HG03064 (cell line): Measurements from ENCODE around the gene TMEM184B.
"Not testable (repeated sequence)": the region's sequence is repeated elsewhere in the genome, so short reads cannot be mapped to it uniquely, and the experiment has no call there.

Source experiments
- ATAC-seq: cut with Tn5 transposase; IDR thresholded peaks from one replicate; pipeline ENCODE4 v1.9.1; 2021; ENCODE audit warnings: low read depth; ENCODE audit not compliant: unreplicated experiment

The TMEM184B gene

DNA sequence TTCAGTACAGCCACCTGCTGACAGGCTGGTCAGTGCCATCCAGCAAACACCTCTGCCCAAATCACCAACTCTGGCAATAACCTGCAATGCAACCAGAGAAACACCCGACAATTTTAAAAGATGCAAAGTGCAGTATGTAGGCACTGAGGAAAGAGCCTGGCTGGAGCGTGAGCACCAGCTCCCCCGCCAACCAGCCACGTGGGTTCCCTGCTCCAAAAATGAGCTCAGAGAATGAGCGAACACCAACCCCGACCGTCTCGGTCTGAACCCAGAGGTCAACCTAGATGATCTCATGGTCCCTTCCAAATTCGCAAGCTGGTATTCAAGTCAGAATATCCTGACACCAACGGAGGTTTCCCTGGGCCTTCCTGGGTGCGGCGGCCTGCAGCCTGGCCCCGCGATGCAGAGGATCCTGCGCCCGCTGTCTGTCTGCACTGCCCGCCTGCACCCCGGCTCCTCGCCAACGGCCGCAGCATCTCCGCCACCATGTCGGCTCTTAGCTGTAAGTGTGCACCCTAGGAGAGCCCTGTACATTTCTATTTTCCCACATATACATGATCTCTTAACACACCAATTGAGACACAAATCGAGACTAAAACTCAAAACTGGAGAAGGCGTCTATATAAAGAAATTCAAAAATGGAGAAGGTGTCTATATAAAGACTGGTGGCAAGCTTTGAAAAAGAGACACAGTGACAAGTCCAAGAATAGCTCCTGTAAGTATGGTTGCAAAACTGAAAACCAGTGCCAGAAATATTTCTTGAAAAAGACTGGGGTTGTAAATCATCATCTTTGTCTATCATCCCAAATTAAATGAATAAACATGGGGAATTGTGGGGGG is 22.8 kb downstream of the TMEM184B start:
- no peak for ATAC-seq

DNA sequence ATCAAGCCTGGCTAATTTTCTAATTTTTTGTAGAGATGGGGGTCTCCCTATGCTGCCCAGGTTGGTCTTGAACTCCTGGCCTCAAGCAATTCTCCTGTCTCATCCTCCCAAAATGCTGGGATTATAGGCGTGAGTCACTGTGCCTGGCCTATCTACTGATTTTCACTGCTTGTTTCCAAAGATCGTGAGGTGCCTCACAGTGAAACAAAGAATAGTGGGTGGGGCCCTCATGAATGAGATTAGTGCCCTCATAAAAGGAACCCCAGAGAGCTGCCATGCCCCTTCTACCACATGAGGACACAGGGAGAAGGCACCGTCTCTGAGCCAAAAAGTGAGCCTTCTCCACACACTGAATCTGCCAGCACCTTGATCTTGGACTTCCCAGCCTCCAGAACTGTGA is 23.5 kb downstream of the TMEM184B start:
- ATAC-seq, result no peak

DNA sequence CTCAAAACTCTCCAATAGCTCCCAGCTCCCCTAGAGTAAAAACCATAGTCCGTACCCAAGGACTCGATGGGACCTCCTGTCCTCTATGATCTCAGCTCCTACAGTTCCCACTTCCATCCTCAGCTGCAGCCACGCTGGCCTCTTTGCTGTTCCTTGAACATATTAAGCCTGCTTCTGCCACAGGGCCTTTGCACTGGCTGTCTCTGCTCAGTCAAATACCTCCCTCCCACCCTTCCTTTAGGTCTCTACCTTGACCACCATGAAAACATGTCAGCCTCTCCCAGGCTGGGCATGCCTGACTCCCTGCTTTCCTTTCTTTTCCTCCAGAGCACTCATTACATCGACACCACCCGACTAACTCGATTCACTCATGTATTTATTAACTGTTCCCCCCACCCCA is 24.5 kb downstream of the TMEM184B start:
- no peak for ATAC-seq

DNA sequence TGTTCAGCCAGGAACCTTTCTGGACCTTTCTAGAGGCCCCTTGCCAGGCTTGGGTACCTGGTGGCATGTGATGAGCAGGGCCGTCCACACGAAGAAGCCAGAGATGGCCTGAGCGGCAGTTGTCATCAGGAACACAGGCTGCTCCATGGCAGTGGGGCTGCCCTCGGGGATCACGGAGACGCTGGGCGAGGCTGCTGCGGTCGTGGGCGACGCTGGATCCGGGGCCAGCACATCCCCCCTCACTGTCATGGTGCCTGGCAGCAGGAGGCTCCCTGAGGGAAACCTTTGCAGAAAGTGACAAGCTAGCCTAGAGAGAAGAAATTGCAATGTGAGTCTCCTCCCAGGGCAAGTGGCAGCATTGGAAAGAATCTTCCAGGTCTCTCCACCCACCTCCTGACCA is 25.1 kb downstream of the TMEM184B start:
- ATAC-seq, result no peak

DNA sequence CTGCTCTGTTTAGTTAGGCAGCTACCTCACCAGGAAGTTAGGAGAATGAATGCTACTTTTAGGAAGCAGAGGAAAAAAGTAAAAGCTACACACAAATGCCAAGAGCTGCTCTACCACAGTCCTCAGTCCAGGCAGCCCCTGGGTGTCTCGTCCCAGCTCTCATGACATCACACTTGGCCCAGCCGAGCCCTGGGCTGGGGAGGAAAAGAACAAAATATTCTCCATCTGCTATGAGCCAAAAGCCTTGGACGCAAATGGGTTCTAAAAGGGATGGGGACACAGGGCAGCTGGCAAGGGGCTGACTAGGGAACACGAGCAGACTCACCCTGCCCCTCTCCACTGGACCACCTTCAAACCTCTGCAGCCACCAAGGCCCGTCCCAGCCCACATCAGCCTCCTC is 26.1 kb downstream of the TMEM184B start:
- ATAC-seq, result no peak

DNA sequence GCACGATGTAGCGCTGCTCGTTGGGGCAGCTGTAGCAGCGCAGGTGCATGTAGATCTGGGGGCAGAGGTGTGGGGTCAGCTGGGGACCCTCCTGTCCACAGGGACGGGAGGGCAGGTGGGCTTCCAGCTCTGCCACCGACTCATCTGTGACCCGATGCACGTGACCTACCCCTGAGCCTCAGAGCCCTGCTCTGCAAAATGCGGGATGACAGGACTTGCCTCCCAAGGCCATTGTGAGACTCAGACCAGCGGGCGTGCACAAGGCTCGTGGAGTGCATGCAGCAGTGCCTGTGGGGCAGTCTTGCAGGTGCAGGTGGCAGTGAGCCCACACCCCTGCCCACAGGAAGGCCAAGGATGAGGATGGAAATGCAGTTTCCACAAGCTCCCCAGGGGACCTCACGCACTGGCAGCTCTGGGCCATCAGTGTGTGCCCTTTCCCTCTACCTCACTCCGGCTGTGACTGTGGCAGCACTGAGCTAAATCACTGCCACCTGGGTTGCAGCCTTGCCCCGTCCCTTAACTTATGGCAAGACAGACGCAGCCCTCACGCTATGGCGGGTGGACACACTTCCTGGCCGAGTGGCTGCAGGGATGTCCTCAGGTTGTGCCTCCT is 26.7 kb downstream of the TMEM184B start:
- ATAC-seq, result no peak

DNA sequence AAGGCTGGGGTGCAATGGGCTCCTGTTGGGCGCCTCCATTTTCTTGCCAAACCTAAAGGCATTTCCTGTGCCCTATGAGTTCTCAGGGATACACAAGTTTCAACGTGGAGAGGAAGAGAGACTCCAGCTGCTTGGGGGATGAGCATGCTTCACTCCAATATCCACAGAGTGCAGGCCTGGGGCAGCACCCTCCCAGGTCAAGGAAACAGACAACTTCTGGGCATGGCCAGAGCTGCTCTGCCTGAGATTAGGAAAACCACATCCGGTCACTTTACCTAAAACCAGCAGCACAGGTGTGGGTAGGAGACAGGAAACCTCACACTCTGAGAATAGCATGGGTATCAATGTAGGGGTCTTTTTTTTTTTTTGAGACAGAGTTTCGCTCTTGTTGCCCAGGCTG is 28.7 kb downstream of the TMEM184B start:
- ATAC-seq, result no peak

DNA sequence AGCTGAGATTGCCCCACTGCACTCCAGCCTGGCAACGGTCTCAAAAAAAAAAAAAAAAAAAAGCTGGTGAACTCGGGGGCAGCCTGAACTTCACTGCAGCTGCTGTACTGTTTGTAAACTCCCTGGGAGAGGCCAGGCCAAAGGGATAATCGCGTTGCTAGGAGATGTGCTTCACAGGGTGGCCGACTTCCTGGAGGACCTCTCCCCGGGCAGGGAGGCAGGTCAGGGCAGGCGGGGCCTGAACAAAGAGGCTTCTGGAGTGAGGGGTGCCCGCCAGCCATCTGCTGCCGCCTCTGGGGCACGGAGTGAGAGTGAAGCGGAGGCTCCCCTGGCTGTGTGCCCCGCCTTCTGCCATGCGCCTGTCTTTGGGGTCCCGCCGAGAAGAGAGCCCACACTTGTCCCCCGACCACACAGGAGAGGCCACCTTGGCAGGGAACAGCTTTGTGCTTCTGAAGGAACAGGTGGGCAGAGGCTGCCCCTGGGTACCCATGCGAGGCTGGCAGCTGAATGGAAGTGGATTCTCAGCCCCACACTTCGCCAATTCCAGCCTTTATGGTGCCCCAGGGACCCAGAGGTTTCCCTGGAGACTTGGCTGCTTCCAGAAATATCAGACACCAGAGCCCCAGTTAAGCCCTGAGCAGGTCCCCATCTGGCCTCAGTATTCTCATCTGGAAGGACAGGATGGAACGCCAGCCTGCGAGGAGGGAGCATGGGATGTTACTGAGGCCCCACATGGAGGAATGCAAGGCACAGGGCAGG is 29.6 kb downstream of the TMEM184B start:
- ATAC-seq, result no peak

DNA sequence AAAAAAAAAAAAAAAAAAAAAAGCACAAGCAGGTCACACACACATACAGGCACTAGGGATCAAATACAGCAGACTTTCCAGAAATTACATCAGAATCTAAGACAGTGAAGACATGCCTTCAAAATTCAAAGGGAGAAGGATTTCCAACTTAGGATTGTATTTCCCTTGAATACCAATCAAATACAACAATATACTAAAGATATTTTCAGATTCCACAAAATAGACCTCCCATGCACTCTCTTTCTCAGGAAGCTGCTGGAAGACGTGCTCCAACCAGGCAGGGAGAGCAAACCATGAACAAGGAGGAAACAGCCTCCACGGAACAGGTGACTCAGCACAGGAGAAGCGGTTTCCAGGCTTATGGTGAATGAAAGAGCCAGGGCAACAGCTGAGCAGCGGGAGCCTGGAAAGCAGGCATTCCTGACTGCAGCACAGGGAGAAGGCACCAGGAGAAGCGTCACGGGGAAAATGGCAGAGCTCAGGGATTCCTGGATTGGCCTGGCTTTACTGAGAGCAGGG is 32.0 kb downstream of the TMEM184B start:
- ATAC-seq, result no peak

DNA sequence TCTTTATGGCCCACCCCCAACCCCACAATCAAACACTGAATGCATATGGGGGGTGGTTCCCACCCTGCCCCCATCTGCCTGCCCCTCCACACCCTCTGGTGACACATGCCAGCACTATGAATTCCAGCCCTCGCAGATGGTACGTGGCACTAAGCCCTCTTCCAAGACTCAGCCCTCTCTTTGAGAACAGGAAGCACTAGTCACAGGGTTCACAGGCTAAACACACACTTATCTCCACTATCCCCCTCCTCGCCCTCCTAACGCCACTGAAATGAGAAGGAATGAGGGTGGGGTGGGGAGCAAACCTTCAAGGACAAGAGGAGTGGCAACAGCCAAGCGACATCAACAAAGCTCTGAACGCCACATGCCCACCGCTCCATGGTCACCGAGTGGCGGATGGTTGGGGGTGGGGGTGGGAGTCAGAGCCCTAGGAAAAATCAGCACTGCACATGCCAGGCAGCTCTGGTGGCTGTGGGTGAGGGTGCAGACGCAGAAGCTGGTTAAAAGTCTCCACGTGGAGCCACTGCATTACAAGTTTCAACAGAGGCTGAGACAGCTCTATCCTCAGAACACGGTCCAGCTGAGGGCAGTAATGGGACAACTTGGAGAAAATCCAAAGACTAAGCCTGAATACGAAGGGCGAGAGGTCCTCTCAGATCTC is 33.6 kb downstream of the TMEM184B start:
- ATAC-seq, result no peak

DNA sequence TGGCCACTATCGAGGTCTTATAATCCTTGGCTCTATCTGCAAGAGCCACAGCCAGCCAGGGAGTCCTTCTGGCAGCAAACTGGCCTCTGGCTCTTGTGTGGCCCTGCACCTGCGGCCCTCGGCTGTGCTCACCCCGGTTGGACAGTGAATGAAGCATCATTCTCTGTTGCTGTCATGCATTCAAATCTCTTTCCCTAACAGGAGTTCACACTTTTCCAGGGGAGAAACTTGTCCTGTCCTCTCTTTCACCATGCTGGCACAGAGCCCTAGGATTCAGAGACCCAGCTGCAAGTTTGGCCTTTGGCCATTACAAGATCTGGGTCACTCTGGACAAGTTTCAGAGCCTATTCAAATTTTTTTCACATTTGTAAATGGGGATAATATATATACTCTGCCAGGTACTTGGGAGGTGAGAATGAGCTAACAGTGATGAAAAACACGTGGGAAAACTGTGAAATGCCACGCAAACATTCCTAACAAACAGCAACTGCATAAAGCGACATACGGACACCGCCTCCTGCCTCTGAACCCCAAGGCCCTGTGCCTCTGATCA is 34.2 kb downstream of the TMEM184B start:
- no peak for ATAC-seq

DNA sequence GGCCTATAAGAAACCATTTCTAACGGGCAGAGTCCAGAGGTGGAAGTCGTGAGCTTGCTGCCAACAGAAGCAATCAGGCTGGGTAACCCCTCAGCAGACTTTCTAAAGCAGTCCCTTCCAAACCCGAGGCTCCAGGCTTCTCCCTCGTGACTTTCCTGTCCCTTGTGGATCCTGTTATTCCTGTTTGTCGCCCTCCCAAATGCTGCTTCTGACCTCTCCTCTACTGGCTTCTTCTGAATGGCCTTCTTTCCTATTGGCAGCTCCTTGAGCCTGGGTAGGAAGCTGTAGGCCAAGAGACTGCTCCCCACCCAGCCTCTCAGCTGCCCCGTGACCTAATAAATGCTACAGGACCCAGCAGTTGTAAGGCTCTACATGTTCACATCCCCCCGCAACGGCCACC is 36.0 kb downstream of the TMEM184B start:
- ATAC-seq, result no peak

DNA sequence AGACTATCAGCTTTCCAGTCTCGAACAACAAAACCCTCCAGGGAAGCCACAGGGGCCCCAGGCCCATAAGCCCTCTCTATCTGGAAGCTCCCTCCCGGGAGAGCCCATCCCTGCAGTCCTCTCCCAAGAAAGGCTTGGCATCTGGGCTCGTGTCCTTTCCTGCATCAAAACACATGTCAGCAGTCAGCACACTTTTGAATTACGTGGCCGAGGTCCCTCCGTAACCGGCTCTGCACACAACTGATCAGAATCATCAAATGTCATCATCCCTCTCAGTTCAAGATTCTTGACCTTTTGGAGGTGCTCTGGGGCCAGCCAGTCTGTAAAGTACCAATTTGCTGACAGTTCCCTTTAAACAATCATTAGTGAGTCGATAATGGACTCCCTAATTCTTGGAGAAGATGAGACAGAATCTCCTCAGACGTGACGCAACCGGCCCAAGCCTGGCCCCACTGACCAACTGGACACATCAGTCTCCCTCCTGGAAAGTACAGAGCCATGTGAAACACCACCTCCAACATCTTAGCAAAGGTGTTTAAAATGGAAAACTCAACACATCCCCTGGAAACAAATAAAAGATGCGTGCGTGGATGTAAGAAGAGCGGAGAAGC is 37.5 kb downstream of the TMEM184B start:
- ATAC-seq, result no peak

DNA sequence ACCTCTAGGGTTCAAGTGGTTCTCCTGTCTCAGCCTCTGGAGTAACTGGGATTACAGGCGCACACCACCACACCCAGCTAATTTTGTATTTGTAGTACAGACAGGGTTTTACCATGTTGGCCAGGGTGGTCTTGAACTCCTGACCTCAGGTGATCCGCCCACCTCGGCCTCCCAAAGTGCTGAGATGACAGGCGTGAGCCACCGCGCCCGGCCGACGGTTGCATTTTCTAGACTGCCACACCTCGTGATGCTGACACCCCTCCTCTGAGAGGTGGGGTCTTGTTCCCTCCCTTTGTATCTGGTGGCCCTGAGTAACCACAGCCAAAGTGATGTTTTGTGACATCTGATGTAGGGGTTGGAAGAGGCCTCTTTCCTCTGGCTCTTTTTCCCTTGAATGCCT is 39.0 kb downstream of the TMEM184B start:
- not testable (repeated sequence) for ATAC-seq

DNA sequence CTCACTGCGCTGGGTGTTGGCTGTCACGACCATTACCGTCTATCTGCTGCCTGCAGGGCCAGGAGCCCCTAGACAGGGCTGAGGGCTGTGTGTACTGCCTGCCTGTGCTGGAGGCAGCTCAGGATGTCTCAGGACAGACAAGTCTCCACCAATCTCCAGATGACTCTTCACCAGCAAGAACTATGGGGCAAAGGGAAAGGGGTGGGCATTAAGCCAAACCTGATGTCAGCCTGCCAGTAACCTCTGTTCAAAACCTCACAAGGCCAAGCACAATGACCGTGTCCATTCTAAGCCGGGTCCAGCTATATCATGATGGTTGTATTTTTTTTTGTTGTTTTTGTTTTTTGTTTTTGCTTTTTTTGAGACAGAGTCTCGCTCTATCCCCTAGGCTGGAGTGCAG is 39.4 kb downstream of the TMEM184B start:
- ATAC-seq, result no peak

DNA sequence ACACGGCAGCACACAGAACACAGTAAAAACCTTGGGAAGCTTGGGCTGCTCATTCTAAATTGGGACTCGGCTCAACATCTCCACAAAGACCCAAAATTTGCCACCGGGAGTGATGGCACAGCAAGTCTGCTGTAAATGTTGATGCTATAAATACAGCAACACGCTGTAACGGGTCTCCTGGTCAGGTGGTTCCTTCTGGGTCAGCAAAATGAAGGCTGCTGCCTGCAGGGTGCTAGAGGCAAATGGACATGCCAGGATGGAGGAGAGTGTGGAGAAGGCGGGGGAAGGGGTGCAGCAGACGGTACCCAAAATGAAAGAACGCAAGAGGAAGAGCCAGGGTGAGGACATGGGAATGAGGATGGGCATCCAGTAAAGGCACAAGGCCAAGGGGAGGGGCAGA is 40.6 kb downstream of the TMEM184B start:
- no peak for ATAC-seq

DNA sequence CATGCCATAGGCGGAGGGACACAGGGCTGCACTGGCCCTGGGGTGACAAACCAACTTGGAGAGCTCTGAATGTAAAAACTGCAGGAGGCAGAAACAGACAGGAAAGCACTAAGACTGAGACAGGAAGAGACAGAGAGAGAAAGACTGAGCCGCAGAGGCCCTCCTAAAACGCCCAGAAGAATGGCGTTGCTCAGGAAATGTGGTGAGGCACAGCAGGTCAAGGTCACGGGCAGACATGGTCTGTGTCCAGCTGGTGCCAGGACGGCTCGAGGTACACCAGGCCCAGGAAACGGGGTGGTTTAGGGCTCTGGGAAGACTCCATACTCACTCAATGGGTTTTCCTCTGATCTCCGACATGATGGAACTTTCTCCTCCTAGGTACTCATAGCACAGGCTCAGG is 41.9 kb downstream of the TMEM184B start:
- ATAC-seq, result no peak

DNA sequence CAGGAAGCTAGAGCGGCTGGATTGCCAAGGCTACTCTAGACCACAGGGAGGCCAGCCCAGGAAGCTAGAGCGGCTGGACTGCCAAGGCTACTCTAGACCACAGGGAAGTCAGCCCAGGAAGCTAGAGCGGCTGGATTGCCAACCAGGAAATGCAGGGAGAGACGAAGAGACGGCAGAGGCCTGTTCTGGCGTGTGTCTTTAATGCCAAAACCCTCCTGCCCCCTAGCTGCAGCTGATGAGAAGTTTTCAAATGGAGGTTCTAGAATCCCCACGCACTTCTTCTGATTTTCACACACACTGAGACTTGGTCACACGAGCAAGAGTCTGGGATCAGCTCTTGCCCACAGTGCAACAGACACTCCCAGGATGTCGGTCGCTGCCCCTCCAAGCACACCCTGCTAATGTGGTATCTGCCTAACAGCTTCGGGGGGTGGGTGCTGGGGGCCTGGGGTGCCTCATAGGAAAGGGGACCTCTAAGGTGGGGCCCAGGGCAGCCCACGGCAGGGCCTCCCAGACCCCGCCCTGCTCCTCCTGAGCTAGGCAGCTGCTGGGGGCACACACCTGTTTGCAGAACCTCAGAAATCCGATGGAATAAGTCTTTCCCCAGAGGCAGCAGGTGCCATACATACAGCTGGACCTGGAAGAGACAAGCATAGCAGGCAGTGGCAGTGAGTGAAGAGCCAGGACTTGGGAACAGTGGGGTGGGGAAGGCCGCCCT is 42.5 kb downstream of the TMEM184B start:
- ATAC-seq, result no peak
